Esophagus muscularis mucosa (tissue), 3 donors: ENCODE results near the gene CNOT10.

ENCODE experiments used
- POLR2AphosphoS5 ChIP-seq, 2 donors: sonication (generic); formaldehyde crosslinking; IDR thresholded peaks; one replicate each; pipeline ENCODE4 v1.6.1; 2017; ENCODE audit warnings: antibody characterized with exemption in 2 of 2
- TF ChIP-seq, protein P1 (sequence below), 3 experiments: fragments of 200-600 bp in 2 of 3; fragments of 450-650 bp in 1 of 3; sonication (generic) in 2 of 3; IDR thresholded peaks; one replicate each; pipeline ENCODE4 v1.5.1; 2017 to 2019; ENCODE audit warnings: antibody characterized with exemption in 3 of 3, mild to moderate bottlenecking in 2 of 3, moderate library complexity in 1 of 3

DNA sequence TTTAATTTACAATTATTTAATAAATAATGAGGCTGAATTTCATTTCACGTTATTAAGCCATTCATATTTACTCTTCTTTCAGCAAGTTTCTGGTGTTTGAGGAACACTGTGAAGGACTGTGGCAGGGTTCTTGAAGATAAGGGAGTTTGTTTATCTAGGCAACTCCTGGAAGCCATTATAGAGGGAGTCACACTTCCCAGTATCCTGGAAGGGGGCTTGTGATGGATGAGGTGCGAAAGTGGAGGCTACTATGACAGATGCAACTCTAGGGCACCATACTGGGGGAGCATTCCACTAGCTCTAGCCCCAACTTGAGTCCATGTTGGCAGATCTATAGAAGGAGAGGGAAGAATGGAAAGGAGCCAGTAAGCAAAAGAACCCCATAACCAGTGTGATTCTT is 14.4 kb downstream of the CNOT10 start:
- TF ChIP-seq, protein P1, sequence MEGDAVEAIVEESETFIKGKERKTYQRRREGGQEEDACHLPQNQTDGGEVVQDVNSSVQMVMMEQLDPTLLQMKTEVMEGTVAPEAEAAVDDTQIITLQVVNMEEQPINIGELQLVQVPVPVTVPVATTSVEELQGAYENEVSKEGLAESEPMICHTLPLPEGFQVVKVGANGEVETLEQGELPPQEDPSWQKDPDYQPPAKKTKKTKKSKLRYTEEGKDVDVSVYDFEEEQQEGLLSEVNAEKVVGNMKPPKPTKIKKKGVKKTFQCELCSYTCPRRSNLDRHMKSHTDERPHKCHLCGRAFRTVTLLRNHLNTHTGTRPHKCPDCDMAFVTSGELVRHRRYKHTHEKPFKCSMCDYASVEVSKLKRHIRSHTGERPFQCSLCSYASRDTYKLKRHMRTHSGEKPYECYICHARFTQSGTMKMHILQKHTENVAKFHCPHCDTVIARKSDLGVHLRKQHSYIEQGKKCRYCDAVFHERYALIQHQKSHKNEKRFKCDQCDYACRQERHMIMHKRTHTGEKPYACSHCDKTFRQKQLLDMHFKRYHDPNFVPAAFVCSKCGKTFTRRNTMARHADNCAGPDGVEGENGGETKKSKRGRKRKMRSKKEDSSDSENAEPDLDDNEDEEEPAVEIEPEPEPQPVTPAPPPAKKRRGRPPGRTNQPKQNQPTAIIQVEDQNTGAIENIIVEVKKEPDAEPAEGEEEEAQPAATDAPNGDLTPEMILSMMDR (IDR thresholded peaks at IDR 0.05), result no peak
- TF ChIP-seq POLR2AphosphoS5 (IDR thresholded peaks at IDR 0.05), result no peak
